GM12801 (cell line): ENCODE results near the gene SBNO2.

ENCODE experiments used
- TF ChIP-seq, protein P1 (sequence below): IDR thresholded peaks from one replicate; pipeline ENCODE4 v1.5.1; 2011; ENCODE audit warnings: control low read depth; ENCODE audit not compliant: insufficient read length; ENCODE audit errors: extremely low read depth

Gene SBNO2

DNA sequence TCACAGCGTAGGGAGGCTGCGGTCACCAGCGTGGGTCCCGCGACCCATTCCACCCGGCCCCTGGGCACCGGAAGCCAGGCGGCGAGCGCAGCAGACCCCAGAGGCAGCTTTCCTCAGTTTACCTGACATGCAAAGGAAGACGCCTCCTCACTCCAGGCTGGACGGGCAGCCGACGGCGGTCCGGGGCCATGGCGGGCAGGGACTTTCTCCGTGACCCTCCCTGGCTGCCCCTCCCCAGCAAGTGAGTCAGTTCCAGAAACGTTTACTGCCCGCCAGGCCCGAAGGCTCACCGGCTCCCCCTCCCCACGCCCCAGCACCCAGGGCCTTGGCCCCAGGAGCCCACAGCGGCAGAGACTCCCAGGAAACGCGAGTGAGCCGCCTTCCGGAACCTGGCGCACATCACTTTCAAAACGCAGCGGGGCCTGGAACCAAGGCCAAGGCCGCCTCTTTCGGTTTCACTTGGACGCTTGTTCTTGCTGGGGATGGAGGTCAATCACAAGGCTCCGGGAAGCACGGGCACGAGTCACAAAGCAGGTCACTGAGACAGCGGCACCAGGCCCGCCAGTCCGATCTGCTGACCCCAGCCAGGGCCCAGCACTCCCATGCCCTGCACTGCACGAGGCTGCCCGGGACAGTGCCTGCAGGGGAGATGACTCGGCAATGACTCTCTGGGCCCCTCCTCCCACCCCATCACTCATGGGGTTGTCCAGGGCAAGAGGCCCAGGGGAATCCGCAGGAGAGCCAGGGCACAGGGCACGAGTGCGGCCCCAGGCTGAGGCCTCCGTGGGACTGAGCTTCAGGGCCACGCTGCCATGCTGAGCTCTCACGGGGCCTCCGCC is 5.3 kb downstream of the SBNO2 start:
- TF ChIP-seq, protein P1, sequence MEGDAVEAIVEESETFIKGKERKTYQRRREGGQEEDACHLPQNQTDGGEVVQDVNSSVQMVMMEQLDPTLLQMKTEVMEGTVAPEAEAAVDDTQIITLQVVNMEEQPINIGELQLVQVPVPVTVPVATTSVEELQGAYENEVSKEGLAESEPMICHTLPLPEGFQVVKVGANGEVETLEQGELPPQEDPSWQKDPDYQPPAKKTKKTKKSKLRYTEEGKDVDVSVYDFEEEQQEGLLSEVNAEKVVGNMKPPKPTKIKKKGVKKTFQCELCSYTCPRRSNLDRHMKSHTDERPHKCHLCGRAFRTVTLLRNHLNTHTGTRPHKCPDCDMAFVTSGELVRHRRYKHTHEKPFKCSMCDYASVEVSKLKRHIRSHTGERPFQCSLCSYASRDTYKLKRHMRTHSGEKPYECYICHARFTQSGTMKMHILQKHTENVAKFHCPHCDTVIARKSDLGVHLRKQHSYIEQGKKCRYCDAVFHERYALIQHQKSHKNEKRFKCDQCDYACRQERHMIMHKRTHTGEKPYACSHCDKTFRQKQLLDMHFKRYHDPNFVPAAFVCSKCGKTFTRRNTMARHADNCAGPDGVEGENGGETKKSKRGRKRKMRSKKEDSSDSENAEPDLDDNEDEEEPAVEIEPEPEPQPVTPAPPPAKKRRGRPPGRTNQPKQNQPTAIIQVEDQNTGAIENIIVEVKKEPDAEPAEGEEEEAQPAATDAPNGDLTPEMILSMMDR = no peak

- TF ChIP-seq, protein P1 = no peak
Observed at GRCh38 chr19:1167687-1168571, 6.1 kb downstream of the SBNO2 start.

DNA sequence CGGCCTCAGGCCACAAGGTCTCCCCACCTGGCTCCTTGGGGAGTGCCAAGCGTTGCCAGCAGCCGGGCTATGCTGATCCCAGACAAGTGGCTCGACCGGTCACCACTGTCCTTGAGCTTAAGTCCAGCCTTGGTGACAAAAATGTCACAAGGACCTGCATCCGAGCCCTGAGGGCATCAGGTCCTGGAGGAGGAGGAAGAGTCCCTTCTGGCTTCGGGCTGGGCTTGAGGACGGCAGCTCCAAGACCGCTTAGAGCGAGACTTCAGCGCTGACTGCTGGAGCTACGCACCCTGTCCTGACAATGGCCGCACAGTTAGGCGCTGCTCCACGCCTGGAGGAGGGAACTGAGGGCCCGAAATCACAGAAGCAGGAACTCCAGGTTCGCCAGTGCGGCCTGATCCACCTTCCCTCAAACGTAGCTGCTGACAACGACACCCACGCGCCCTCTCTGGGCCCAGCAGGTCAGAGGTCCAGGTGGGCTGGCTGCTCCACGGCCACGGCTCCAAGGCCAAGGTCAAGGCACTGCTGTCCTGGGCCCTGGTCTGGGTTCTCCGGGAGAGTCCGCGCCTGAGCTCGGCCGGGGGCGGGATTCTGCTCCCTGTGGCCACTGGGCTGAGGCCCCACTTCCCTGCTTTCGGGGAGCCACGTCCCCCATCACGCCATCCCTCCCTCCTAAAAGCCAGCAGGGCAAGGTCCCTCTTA is 7.0 kb downstream of the SBNO2 start:
- TF ChIP-seq, protein P1 = no peak

- TF ChIP-seq, protein P1 = no peak
Observed at GRCh38 chr19:1164684-1165531, 9.2 kb downstream of the SBNO2 start.

DNA sequence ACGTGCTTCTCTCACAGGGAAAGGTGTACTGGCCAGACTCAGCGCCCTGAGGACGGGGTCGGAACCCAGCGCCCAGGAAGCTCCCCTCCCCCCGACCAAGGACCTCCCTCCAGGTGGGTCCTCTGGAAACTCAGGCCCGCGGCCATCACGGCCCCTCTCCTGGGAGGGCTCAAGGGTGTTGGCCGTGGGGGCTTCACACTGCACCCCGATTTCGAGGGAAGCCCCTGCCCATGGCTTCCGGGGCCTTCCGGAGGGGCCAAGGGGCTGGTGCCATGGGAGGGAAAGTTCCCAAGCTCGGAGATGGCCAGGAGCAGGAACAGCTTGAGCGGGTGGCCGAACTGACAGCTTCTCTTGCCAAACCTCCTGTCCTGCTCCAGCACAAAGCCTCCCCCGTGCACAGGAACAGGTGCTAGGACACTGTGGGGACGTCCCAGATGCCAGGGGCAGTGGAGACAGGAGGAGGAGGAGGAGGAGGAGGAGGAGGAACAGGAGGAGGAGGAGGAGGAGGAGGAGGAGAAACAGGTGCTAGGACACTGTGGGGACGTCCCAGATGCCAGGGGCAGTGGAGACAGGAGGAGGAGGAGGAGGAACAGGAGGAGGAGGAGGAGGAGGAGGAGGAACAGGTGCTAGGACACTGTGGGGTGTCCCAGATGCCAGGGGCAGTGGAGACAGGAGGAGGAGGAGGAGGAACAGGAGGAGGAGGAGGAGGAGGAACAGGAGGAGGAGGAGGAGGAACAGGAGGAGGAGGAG is 10.0 kb downstream of the SBNO2 start:
- TF ChIP-seq, protein P1 = no peak

DNA sequence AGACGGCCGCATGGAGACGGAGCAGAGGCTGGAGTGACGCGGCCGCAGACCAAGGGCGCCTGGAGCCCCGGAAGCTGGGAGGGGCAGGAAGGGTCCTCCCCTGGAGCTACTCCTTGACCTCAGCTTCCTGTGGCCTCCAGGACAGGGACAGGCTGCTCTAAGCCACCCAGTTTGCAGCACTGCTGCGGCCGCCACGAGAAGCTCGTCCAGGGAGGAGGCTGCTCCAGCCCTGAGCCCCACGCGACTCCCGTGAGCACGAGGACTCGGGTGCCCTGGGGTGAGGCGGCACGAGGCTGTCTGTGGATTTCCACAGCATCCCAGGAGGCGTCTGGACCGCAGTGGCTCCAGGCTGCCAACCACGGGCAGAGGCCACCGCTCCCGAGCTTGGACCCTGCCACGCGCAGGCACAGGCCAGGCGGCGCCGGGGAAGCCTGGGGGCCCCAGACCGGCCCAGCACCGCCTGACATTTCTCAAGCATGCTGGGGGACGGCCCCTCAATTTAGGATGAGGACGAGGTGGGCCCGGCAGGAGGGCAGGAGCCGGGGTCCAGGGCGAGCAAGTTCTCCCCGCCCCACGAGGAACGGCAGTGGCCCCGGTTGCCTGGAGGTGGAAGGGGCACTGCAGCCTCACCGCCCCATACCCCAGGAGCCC is 10.7 kb downstream of the SBNO2 start:
- TF ChIP-seq, protein P1 = no peak
